Neural cell (in vitro differentiated cells): ENCODE results near the gene OXLD1. TPM values are rescaled to one million over a fixed set of nuclear protein-coding genes. Genes with fewer than 3 reads are reported as not detected.
A peak's percentile ranks its signal among the peaks of the same experiment; 100 is the strongest.

Experiments used
- H2AFZ ChIP-seq: fragments of 200-600, 300-800 bp; sonication (generic), shearing (Covaris generic); 2 replicates; pipeline ENCODE4 v1.6.0; 2014; ENCODE audit warnings: low read depth, mild to moderate bottlenecking, antibody characterized with exemption, low read length, moderate library complexity
- H3F3A ChIP-seq: fragments of 200-600 bp; shearing (Covaris generic); 2 replicates; pipeline ENCODE4 v1.6.1; 2016; ENCODE audit warnings: mild to moderate bottlenecking, moderate library complexity, mixed read lengths, antibody characterized with exemption, low read length; ENCODE audit not compliant: insufficient read depth, poor library complexity, severe bottlenecking
- H3K27ac ChIP-seq: fragments of 200-600, 300-800 bp; sonication (generic), shearing (Covaris generic); 2 replicates; pipeline ENCODE4 v1.5.1; 2014; ENCODE audit warnings: mild to moderate bottlenecking, low read length, moderate library complexity
- H3K27me3 ChIP-seq: fragments of 300-800, 200-600 bp; sonication (generic), shearing (Covaris generic); 2 replicates; pipeline ENCODE4 v1.6.0; 2014; ENCODE audit warnings: mild to moderate bottlenecking, low read depth, low read length, moderate library complexity; ENCODE audit not compliant: insufficient read depth
- H3K36me3 ChIP-seq: fragments of 300-800, 200-600 bp; sonication (generic), shearing (Covaris generic); 2 replicates; pipeline ENCODE4 v1.5.1; 2014; ENCODE audit warnings: mild to moderate bottlenecking, antibody characterized with exemption, low read length, moderate library complexity; ENCODE audit not compliant: insufficient read depth
- H3K4me2 ChIP-seq: fragments of 300-800, 200-600 bp; sonication (generic), shearing (Covaris generic); 2 replicates; pipeline ENCODE4 v1.6.0; 2014; ENCODE audit warnings: mild to moderate bottlenecking, low read length
- H3K4me3 ChIP-seq: fragments of 300-800, 200-600 bp; sonication (generic), shearing (Covaris generic); 2 replicates; pipeline ENCODE4 v1.5.1; 2014; ENCODE audit warnings: mild to moderate bottlenecking, low read length, moderate library complexity
- H3K79me2 ChIP-seq: fragments of 200-600 bp; shearing (Covaris generic); replicated peaks from 2 replicates; pipeline ENCODE4 v1.6.0; 2014; ENCODE audit warnings: mild to moderate bottlenecking, low read length, moderate library complexity; ENCODE audit not compliant: insufficient read depth
- H3K9ac ChIP-seq: fragments of 300-800, 200-600 bp; sonication (generic), shearing (Covaris generic); 2 replicates; pipeline ENCODE4 v1.6.1; 2016; ENCODE audit warnings: mild to moderate bottlenecking, low read length, mixed read lengths
- H3K9me2 ChIP-seq: fragments of 200-600 bp; shearing (Covaris generic); 2 replicates; pipeline ENCODE4 v1.6.1; 2016; ENCODE audit warnings: mild to moderate bottlenecking, low read length, mixed read lengths; ENCODE audit not compliant: insufficient read depth
- H3K9me3 ChIP-seq: fragments of 200-600, 300-800 bp; sonication (generic), shearing (Covaris generic); 2 replicates; pipeline ENCODE4 v1.6.1; 2016; ENCODE audit warnings: mild to moderate bottlenecking, mixed run types, low read length, moderate library complexity, mixed read lengths
- H4K20me1 ChIP-seq: fragments of 200-600 bp; shearing (Covaris generic); 2 replicates; pipeline ENCODE4 v1.6.1; 2016; ENCODE audit warnings: mild to moderate bottlenecking, mixed run types; ENCODE audit not compliant: insufficient read depth
- EP300 ChIP-seq: fragments of 450-650 bp; conservative IDR thresholded peaks from 2 replicates; pipeline ENCODE4 v1.6.1; 2014; ENCODE audit warnings: antibody characterized with exemption, mild to moderate bottlenecking, moderate library complexity; ENCODE audit not compliant: poor library complexity, severe bottlenecking
- EZH2 ChIP-seq: fragments of 200-600, 300-800 bp; shearing (Covaris generic), sonication (generic); IDR thresholded peaks from 2 replicates; pipeline ENCODE4 v1.6.1; 2014; ENCODE audit warnings: antibody characterized with exemption, low read length, borderline replicate concordance, mild to moderate bottlenecking; ENCODE audit not compliant: insufficient read depth, poor library complexity, severe bottlenecking
- MXI1 ChIP-seq: fragments of 450-650 bp; conservative IDR thresholded peaks from 2 replicates; pipeline ENCODE4 v1.6.1; 2014; ENCODE audit warnings: antibody characterized with exemption, mild to moderate bottlenecking; ENCODE audit not compliant: poor library complexity, severe bottlenecking
- POLR2AphosphoS5 ChIP-seq: IDR thresholded peaks from 2 replicates; pipeline ENCODE4 v1.6.1; 2012
- RAD21 ChIP-seq: fragments of 450-650 bp; conservative IDR thresholded peaks from 2 replicates; pipeline ENCODE4 v1.6.1; 2014; ENCODE audit warnings: antibody characterized with exemption, mild to moderate bottlenecking, moderate library complexity
- SMC3 ChIP-seq: fragments of 450-650 bp; conservative IDR thresholded peaks from 2 replicates; pipeline ENCODE4 v1.6.1; 2014; ENCODE audit warnings: antibody characterized with exemption, mild to moderate bottlenecking, moderate library complexity; ENCODE audit not compliant: poor library complexity
- TAF1 ChIP-seq: IDR thresholded peaks from 2 replicates; pipeline ENCODE4 v1.6.1; 2012; ENCODE audit warnings: low read depth
- polyA plus RNA-seq: library from polyadenylated mRNA; depleted of rRNA; stranded (reverse); fragments of >200 nt; gene quantifications from 2 replicates; pipeline ENCODE4 v1.2.3, GENCODE V29; 2014
- TF ChIP-seq, protein P1 (sequence below): IDR thresholded peaks from 2 replicates; pipeline ENCODE4 v1.6.1; 2012; ENCODE audit warnings: borderline replicate concordance
- TF ChIP-seq, protein P2 (sequence below): fragments of 450-650 bp; IDR thresholded peaks from 2 replicates; pipeline ENCODE4 v1.5.1; 2014; ENCODE audit warnings: antibody characterized with exemption, mild to moderate bottlenecking, moderate library complexity; ENCODE audit not compliant: poor library complexity, severe bottlenecking

OXLD1 gene
- polyA plus RNA-seq, 1 donor from 2014 or later, result 61.0 TPM

GRCh38 chr17:81711814-81712467 lies 45.5 kb upstream of the OXLD1 start, which contains the start of gene SLC25A10:
TSS of gene SLC25A10 (plus strand) at chr17:81712284. CDS start at chr17:81712427, 143 bp downstream.
- H3K79me2 ChIP-seq, result no peaks in the 10 kb centered on the region
- H3K27ac ChIP-seq, result no peak within 1 kb of the TSS
- H3K9me3 ChIP-seq, result no peaks in the 10 kb centered on the region
- H4K20me1 ChIP-seq, result no peaks in the 10 kb centered on the region
- H3F3A ChIP-seq, result no peaks in the 10 kb centered on the region
- peak within 1 kb of the TSS; percentile 51 for H3K4me2 ChIP-seq
- peak within 1 kb of the TSS; percentile 59 for H3K9ac ChIP-seq
- H3K9me2 ChIP-seq, result no peaks in the 10 kb centered on the region
- peaks cover 8% of the 10 kb centered on the region for H3K27me3 ChIP-seq
- peak within 1 kb of the TSS; percentile 68 for H3K4me3 ChIP-seq
- no peak within 1 kb of the TSS for H2AFZ ChIP-seq
- H3K36me3 ChIP-seq, result no peaks in the 10 kb centered on the region
- TF ChIP-seq TAF1 (no peak), MXI1 (peak; percentile 97), POLR2AphosphoS5 (peak; percentile 17), EP300 (peak; percentile 10), EZH2 (no peak), RAD21 (peak; percentile 11), SMC3 (no peak)
- TF ChIP-seq, protein P1, sequence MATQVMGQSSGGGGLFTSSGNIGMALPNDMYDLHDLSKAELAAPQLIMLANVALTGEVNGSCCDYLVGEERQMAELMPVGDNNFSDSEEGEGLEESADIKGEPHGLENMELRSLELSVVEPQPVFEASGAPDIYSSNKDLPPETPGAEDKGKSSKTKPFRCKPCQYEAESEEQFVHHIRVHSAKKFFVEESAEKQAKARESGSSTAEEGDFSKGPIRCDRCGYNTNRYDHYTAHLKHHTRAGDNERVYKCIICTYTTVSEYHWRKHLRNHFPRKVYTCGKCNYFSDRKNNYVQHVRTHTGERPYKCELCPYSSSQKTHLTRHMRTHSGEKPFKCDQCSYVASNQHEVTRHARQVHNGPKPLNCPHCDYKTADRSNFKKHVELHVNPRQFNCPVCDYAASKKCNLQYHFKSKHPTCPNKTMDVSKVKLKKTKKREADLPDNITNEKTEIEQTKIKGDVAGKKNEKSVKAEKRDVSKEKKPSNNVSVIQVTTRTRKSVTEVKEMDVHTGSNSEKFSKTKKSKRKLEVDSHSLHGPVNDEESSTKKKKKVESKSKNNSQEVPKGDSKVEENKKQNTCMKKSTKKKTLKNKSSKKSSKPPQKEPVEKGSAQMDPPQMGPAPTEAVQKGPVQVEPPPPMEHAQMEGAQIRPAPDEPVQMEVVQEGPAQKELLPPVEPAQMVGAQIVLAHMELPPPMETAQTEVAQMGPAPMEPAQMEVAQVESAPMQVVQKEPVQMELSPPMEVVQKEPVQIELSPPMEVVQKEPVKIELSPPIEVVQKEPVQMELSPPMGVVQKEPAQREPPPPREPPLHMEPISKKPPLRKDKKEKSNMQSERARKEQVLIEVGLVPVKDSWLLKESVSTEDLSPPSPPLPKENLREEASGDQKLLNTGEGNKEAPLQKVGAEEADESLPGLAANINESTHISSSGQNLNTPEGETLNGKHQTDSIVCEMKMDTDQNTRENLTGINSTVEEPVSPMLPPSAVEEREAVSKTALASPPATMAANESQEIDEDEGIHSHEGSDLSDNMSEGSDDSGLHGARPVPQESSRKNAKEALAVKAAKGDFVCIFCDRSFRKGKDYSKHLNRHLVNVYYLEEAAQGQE, result no peak
- TF ChIP-seq, protein P2, sequence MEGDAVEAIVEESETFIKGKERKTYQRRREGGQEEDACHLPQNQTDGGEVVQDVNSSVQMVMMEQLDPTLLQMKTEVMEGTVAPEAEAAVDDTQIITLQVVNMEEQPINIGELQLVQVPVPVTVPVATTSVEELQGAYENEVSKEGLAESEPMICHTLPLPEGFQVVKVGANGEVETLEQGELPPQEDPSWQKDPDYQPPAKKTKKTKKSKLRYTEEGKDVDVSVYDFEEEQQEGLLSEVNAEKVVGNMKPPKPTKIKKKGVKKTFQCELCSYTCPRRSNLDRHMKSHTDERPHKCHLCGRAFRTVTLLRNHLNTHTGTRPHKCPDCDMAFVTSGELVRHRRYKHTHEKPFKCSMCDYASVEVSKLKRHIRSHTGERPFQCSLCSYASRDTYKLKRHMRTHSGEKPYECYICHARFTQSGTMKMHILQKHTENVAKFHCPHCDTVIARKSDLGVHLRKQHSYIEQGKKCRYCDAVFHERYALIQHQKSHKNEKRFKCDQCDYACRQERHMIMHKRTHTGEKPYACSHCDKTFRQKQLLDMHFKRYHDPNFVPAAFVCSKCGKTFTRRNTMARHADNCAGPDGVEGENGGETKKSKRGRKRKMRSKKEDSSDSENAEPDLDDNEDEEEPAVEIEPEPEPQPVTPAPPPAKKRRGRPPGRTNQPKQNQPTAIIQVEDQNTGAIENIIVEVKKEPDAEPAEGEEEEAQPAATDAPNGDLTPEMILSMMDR, result peak; percentile 49

DNA sequence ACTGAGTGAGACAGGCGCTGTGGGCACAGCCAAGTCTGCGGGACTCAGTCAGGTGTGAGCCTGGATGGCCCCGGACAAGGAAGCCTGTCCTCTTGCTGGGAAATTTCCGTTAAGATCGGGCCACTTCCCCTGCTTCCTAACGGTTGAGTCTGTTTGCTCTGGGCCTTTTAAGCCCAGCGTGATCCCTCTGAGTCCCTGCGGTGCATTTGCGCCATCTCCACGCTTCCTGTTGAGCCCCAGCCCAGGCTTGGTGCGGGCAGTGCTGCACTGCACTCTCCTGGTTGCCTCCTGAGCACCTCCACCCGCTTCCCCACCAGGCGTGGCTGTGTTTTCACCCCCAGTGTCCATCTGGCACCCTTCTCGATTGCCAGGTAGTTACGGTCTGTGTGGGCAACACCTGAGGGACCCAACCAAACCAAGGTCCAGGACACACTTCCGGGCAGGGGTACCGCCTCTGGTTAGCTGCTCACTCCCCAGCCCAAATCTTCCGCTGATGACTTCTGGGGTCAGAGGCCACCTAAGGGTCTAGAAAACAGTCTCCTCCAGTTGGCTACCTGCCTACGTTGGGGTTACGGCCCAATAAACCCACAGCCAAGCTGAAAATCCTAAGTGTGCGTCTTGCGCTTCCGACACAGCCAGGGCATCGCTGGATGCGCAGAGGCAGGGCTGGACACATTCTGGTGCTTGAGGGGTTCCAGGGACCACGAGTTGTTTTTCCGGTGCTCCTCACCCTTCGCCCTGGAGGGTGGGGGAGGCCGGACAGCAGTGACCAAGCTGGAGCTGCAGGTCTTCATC lies 44.3 kb upstream of the OXLD1 start:
- no peaks in the 10 kb centered on the region for H3K9me3 ChIP-seq
- H3K9ac ChIP-seq, result peak overlapping the region; percentile 59
- H3K4me2 ChIP-seq, result no peak overlapping the region

More for the DNA sequence above, 44.3 kb upstream of the OXLD1 start:
- Histone ChIP-seq H3K27ac (no peak overlapping the region), H4K20me1 (no peaks in the 10 kb centered on the region), H2AFZ (no peak overlapping the region), H3K36me3 (no peaks in the 10 kb centered on the region), H3K79me2 (no peaks in the 10 kb centered on the region), H3F3A (no peaks in the 10 kb centered on the region), H3K27me3 (peaks cover 8% of the 10 kb centered on the region), H3K4me3 (peak overlapping the region; percentile 68), H3K9me2 (no peaks in the 10 kb centered on the region)
- TF ChIP-seq, protein P1, result no peak
- TF ChIP-seq SMC3, result no peak
- no peak for TF ChIP-seq POLR2AphosphoS5
- TF ChIP-seq EP300, result no peak
- TF ChIP-seq MXI1, result no peak
- no peak for TF ChIP-seq EZH2
- TF ChIP-seq TAF1, result no peak
- TF ChIP-seq, protein P2, result no peak
- TF ChIP-seq RAD21, result no peak
